ENCODE measurements around the gene NR3C1.

Gene NR3C1

DNA sequence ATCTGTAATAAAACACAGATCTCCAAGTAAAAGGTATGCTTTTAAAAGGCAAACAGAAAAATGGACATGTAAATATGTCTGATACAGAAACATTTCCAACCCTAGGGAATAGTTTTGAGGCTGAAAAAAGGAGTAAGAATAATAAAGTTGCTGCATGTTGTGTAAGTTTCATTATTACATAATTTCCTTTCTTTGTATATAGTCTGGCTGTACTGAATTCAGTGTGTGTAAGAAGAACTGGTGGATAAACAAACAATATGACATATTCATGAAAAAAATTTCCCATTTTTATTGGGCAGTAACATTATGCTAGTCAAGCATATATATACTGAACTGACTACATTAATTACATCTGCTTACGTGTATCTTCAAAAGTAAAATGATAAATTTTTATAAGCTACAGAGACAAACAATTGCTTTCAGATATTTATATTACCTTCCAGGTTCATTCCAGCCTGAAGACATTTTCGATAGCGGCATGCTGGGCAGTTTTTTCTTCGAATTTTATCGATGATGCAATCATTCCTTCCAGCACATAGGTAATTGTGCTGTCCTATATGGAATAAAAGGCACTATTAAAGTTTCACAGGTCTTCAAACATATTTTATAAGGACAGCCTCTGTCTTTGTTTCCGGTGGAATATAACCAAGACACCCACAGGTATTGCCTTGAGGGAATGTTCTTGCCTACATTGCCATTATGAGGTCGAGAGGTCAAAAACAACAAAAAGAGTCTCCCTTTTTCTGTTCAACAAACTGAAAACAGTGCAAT is 93.6 kb downstream of the NR3C1 start:
- DNase-seq (ENCODE audit: low spot score) = no peak

DNA sequence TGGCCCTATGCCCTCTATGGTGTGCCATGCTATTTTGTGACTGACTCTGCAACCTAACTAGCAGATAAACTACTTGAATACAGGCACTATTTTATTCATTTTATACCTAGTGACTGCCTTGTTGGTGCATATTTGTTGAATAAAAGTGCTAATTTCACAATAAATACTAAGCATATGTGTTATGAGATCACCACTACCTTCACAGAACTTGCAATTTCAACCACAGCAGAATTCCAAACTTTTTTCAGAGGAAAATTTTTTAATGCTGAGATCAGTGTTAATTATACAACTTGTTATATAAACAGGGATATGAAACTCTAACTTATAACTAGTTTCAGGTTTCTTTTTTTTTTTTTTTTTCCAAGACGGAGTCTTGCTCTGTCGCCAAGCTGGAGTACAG is 94.8 kb downstream of the NR3C1 start:
- DNase-seq (ENCODE audit: low spot score) = no peak

DNA sequence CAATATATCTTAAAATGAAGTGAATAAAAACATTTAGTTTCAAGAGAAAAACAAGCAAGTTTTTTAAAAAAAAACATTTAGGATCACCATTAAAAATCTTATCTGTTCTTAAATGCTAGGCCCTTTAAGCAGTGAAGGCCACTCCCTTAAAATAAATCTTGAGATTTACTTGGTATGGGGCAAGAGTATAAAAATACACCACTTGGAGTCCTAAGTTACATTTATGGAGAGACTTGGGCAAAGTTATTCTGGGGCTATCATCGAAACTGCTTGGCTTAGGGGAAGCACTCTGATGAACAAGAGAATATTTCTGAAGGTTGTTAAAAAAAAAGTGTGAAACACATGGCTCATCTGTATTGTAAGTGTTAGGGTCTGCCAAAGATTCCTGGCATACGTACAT is 97.4 kb downstream of the NR3C1 start:
- no peak for DNase-seq (ENCODE audit: low spot score)

DNA sequence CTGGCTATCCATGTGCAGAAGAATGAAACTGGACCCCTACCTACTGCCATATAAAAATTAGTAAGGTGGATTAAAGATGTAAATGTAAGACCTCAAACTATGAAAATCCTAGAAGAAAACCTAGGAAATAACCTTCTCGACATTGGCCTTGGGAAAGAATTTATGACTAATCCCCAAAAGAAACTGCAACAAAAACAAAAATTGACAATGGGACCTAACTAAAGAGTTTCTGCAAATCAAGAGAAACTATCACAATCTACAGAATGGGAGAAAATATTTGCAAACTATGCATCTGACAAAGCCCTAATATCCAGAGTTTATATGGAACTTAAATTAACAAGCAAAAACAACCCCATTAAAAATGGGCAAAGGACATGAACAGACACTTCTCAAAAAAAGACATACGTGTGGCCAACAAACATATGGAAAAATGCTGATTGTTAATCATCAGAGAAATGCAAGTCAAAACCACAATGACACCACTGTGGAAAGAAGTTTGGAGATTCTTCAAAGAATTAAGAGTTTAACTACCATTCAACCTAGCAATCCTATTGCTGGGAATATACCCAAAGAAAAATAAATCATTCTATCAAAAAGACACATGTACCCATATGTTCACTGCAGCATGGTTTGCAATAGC is 98.5 kb downstream of the NR3C1 start:
- DNase-seq (ENCODE audit: low spot score) = no peak

DNA sequence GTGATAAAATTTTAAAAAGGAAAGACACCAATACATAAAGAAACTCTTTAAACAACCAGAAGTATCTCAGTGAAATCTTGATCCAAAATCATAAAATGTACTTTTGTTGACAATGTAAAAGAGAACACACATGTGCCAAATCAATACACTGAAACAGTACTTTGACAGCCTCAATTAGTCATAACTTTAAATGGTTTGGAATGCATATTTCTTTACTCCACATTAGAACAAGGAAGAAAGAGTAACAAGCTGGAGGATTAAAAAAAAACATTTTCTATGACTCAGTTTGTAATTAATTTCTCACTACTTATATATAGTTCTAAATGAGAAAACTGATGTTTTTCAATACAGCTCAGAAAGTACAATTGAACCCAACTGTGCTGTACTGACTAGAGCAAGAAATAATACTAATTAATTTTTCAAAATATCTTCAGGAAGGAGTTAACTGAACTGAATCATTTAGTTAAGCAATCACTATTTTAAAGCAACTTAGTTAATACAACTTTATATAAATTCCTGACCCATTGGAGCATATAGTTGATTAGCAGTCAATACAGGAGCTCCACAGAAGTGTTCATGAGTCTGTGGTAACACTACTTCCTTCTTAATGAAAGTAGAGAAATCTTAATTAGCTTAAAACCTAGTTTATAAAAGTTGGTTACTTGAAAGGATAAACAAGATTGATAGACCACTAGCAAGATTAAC is 101.0 kb downstream of the NR3C1 start:
- DNase-seq (ENCODE audit: low spot score) = no peak

DNA sequence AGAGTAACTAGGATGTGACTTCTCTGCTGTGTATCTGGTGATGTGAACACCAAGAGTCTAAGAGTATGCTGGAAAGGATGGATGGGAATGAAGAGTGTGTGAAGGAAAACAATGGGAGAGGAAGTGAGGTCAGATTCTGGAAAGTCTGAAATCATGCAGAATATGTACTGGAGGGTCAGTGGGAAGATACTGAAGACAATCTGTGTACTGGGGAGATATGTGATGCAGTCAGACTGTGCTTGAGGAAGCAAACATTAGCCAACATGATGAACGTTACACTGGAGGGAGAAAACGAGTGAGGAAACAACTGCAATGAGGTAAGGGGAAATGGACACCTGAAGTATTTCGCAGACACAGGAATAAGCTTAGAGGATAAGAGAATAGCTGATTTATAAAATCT is 105.7 kb downstream of the NR3C1 start:
- no peak for DNase-seq (ENCODE audit: low spot score)

DNA sequence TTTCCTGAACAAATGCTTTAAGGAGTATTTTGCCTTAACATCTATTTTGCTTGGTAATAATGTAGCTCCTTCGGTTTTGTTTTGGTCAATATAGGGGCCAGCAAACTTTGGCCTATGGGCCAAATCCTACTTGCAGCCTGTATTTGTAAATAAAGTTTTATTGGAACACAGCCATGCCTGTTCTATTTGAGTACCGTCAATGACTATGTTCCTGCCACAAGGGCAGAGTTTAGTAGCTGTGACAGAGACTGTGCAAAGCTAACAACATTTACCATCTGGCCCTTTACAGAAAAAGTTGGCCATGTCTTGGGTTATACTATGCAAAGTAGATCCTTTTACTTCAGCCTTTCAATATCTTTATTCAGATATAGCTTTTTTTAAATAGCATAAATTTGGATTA is 113.4 kb downstream of the NR3C1 start:
- DNase-seq (ENCODE audit: low spot score) = no peak

DNA sequence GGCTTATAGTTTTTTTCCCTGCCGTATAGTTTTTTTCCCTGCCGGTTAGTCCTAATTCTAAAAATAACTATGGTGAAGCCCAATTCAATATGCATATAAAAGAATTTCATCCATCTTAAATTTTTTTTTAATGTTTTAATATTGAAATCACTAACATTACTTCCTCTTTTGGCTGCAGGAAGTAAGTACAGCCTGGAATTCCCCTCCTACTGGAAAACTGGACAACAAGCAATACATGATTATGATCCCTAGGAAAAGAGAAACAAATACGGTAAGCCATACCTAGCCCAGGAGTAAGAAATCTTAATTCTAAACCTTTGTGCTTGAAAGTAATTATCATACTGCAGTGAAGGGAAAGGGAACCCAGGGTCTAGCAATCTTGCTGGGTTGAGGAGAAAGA is 119.0 kb downstream of the NR3C1 start:
- no peak for DNase-seq (ENCODE audit: low spot score)

DNA sequence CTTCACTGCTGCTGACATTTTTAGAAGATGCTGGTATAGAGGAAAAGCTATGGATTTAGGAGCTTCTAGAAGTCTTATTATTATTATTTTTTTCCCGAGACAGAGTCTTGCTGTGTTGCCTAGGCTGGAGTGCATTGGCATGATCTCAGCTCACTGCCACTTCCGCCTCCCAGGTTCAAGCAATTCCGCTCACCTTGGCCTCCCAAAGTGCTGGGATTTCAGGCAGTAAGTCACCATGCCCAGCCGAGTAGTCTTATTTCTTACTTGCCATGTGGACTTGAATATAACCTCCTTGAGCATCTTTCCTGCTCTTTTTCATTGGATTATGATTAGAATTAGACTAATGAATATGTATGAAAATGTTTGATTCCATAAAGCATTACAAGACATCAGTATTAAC is 119.5 kb downstream of the NR3C1 start:
- no peak for DNase-seq (ENCODE audit: low spot score)

DNA sequence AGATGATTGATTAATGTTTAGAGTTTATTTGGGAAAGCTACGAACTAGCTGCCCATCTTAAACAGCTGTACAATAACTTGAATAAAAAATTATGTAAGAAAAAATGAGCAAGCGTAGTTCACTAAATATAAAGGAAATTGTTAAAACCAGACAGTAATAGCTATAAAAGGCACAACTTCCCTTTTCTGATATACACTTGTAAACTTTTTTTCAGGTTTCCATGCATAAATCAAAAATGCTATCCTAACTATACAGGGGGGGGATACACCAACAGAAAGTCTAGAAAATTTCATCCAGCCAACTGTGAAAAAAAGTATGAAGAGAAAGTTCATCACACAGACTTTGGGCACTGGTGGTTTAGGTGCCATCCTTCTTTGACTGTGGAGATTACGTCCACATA is 122.3 kb downstream of the NR3C1 start:
- no peak for DNase-seq (ENCODE audit: low spot score)

DNA sequence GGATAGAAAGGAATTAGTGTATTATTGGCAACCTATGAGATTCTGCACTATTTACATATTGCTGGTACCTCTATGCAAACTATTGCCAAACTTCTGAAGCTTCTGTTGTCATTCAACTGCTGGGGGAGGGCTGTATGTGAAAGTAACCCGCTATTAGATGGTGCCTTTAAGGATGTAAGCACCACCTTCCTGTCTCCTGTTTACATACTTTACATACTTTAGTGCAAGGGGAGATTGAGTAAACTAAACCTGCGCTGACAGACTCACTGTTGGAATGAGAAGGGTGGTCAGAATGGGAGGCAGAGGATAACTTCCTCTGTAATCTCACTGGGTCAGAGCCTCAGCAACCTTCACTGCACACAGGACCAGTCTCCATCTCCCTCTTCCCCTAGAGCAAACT is 123.8 kb downstream of the NR3C1 start:
- peak; percentile 7 for DNase-seq (ENCODE audit: low spot score)

DNA sequence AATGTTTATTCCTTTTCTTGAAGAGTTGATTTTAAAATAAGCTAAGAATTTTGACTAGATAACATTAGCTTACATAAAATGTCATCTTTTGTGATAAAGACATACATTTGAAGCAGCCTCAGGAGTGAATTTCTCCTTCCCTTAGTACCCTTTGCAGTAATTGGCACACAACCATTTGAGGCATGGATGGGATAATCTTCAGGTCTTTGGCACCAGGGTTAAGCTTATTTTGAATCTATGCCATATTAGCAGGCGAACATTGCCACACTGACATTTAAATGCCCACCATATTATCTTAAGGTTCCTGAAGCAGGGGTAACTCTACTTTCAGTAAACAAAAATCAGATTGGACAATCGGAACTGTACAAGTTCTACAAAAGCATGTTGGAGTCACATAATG is 126.0 kb downstream of the NR3C1 start:
- DNase-seq (ENCODE audit: low spot score) = no peak

DNA sequence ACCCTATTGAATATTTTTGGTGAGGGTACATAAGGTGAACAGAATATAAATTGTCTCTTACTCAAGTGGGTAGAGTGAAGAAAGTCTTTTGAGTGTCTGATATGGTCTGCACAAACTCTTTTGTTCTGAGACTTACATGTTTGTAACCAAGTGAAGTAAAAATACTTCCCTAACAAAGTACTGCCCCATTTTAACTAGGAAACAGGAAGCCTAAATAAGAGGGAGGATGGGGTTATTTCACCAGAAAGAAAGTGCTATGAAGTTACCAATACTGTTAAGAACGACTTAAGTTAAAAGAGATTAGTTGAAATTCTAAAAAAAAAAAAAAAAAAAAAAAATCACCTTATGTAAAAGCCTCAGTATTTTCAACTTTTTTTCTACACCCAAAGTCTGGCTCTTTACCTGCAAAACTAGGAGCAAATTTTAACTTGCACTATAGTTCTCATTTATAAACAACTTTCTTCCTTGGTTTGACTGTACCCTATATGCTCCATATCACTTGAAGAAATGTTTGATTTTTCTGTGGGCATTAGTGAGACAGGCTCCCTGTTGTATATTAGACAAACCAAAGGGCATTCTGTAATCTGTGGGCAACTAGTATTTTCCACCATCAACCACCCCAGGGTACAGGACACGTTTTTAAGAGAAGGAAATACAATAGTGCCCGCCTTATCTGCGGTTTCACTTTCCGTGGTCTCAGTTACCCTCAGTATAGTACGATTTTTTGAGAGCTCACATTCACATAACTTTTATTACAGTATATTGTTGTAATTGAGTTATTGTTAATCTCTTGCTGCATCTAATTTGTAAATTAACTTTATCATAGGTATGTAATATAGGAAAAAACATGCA is 127.7 kb downstream of the NR3C1 start:
- DNase-seq (ENCODE audit: low spot score) = no peak

DNA sequence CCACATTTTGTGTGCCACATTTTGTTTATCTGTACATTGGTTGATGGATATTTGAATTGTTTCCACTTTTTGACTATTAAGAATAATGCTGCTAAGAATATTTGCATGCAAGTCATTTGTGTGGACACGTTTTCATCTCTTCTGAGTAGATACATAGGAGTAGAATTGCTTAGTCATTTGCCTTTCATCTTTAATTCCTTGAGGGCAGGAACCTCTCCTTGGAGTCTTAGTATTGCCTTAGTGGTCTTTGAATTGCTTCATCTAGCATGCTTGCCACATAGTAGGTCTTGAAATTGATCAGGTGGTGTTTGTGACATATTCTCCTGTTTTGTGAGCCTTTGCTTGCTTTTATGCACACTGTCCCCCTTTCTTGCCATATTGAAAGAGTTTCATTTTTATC is 128.5 kb downstream of the NR3C1 start:
- DNase-seq (ENCODE audit: low spot score) = no peak

DNA sequence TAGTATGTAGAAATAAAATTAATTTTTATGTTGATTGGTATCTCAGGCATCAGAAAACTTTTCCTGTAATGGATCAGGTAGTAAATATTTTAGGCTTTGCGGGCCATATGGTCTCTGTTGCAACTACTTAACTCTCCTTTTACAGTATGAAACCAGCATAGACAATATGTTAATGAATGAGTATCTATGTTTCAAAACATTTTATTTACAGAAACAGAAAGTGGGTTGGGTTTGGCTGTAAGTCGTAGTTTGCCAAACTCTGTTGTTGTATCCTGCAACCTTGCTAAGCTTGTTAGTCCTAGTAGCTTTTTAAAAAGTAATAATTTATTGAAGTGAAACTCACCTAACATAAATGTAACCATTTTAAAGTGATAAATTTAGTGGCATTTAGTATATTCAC is 132.1 kb downstream of the NR3C1 start:
- DNase-seq (ENCODE audit: low spot score) = no peak

DNA sequence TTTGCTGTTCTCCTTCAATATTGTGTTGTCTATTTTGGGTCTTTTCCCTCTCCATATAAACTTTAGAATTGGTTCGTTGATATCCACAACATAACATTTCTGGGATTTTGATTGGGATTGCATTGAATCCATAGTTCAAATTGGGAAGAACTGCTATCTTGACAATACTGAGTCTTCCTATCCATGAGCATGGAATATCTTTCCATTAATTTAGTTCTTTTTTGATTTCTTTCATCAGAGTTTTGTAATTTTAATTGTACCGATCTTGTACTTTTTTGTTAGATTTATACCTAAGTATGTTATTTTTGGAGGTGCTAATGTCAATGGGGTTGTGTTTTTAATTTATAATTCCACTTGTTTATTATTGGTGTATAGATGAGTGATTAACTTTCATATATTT is 135.1 kb downstream of the NR3C1 start:
- DNase-seq (ENCODE audit: low spot score) = no peak

DNA sequence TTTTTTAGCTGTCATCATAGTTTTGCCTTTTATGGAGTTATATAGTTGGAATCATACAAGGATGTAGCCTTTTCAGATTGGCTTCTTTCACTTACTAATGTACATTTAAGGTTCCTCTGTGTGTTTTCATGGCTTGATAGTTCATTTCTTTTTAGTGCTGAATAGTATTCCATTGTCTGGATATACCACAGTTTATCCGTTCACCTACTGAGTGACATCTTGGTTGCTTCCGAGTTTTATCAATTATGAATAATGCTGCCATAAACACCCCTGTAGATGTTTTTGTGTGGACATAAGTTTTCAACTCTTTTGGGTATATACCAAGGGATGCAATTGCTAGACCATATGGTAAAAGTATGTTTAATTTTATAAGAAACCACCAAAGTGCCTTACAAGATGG is 136.3 kb downstream of the NR3C1 start:
- no peak for DNase-seq (ENCODE audit: low spot score)

DNA sequence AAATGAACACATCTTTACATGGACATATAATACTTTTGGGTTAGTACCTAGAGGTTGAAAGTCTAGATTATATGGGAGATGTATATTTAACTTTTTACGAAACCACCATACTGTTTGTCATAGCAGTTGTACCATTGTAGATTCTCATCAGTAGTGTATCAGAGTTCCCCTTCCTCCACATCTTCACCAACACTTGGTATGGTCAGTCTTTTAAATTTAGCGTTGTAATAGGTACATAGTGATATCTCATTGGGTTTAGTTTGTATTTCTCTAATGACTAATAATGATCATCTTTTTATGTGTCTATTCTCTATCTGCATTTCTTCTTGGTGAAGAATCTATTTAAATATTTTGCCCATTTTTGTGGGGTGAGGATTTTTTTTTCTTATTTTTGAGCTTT is 137.5 kb downstream of the NR3C1 start:
- DNase-seq (ENCODE audit: low spot score) = no peak

DNA sequence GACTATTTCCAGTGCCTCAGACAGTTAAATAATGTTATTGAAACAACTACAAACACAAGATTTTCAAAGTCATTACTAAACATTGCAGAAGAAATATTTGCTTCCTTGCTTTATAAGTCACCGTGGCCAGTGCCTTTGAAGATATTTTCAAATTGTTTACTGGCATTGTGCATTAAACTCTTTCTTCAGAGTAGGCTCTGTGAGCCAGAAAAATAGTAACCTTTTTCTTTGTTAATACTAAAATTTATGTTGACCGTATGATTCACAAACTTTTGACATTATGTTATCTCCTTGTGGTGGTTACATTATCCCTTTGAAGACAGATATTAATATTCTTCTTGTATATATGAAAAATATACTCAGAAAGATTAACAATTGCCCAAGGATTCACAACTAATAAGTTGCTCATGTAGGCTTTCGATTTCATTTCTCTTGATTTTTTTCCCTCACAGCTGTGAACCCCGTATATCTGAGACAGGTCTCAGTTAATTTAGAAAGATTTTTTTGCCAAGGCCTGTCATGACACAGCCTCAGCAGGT is 140.1 kb downstream of the NR3C1 start:
- DNase-seq (ENCODE audit: low spot score) = no peak

DNA sequence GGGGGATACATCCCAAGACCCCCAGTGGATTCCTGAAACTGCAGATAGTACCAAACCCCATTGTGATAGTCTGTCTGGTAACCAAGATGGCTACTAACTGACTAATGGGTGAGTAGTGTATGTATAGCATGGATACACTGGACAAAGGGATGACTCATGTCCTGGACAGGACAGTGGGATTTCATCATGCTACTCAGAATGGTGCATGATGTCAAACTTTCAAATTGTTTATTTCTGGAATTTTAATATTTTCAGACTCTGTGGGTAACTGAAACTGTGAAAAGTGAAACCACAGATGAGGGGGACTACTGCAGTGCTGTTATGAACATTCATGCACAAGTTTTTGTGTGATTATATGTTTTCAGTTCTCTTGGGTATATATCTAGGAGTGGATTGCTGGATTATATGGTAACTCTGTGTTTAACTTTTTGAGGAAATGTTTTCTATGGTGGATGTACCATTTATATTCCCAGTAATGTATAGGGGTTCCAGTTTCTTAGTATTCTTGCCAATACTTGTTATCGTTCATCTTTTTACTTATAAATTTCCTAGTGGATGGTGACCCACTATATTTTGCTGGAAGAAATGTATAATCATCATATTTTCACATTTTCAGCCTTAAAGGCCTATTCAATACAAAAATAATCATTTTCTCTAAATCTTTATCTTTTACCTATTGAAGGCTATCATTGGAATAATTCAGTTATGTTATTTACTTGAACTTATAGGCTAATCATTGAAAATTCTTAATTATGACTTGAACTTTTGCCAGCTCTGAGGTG is 140.9 kb downstream of the NR3C1 start:
- no peak for DNase-seq (ENCODE audit: low spot score)

DNA sequence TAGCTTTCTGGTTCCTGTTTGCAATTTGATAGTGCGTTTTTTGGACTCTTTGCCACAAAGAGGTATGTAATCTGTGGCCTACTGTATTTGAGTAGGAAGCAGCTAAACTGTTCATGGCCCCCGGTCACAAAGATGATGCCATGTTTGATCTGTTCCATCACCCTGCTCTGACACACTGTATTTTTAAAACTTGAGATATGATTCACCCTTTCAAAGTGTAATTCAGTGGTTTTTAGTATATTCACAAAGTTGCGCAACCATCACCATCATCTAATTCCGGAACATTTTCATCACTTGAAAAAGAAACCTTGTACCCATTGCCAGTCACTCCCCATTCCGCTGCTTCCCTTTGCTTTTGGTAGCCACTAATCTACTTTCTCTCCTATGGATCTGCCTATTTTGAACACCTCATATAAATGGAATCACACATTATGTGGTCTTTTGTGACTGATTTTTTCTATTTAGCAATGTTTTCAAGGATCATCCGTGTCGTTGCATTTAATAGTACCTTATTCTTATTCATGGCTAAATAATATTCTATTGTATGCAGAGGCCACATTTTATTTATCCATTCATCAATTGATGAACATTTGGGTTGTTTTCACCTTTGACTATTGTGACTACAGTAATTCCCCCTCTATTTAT is 141.6 kb downstream of the NR3C1 start:
- no peak for DNase-seq (ENCODE audit: low spot score)

Measured in HuH-7 (cell line).